GM12801 (cell line): ENCODE results near the gene E2F6.

Source experiments
- TF ChIP-seq, protein P1 (sequence below): IDR thresholded peaks from one replicate; pipeline ENCODE4 v1.5.1; 2011; ENCODE audit warnings: control low read depth; ENCODE audit not compliant: insufficient read length; ENCODE audit errors: extremely low read depth

E2F6 gene

GRCh38 chr2:11420671-11421070 is 45.3 kb downstream of the E2F6 start:
- TF ChIP-seq, protein P1, sequence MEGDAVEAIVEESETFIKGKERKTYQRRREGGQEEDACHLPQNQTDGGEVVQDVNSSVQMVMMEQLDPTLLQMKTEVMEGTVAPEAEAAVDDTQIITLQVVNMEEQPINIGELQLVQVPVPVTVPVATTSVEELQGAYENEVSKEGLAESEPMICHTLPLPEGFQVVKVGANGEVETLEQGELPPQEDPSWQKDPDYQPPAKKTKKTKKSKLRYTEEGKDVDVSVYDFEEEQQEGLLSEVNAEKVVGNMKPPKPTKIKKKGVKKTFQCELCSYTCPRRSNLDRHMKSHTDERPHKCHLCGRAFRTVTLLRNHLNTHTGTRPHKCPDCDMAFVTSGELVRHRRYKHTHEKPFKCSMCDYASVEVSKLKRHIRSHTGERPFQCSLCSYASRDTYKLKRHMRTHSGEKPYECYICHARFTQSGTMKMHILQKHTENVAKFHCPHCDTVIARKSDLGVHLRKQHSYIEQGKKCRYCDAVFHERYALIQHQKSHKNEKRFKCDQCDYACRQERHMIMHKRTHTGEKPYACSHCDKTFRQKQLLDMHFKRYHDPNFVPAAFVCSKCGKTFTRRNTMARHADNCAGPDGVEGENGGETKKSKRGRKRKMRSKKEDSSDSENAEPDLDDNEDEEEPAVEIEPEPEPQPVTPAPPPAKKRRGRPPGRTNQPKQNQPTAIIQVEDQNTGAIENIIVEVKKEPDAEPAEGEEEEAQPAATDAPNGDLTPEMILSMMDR = no peak

DNA sequence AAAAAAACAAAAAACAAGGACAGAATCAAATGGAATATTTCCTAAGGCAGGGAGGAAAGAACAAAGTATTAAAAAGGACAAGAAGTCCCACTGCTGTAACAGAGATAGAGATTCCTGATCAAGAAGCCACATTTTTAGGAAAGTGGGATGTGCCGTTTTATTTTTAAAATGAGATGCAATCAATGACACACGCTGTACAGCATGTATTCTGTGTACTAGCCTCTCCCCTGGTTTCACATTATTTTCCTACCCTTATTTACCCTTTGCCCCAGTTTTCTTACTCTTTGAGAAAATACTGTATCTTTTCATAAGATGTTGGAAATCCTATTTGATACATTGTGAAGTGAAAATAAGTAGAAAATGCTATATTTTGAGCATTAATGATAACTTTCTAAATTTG is 45.8 kb downstream of the E2F6 start:
- TF ChIP-seq, protein P1 = no peak

DNA sequence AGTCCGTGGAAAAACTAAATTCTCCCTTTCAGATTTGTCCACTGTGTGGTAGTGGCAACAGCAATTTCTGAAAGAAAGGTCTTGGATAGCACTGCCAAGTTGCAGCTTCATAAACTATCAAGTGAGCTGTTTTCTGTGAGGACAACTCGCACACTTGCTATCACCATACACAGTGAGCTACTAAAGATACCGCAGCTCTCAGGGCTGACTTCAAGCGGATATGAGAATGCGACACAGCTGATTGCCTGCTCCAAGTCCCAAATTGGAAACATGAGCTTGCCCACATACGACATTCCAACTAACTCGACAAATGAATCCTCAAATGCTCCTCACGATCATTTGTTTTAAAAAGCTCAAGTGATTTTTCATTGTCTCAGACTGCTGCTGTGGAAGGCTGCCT is 46.2 kb downstream of the E2F6 start:
- TF ChIP-seq, protein P1 = no peak

GRCh38 chr2:11417946-11418585 is 47.9 kb downstream of the E2F6 start:
- TF ChIP-seq, protein P1 = no peak

- TF ChIP-seq, protein P1 = no peak
Observed at GRCh38 chr2:11416931-11417330, 49.0 kb downstream of the E2F6 start.

DNA sequence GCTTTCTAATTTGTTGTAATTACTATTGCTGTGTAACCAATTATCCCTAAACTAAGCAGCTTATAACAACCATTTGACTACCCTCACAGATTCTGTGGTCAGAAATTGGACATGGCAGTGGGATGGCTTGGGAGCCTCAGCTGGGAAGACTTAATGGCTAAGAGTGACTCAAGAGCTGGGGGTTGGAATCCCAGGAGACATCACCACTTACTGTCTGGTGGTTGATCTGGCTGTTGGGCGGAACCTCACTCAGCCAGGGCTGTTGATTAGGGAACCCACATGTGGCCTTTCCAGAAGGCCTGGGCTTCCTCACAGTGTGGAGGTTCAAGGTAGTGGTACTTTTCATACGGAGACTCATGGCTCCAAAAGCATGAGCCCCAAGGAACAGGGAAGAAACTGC is 49.8 kb downstream of the E2F6 start:
- TF ChIP-seq, protein P1 = no peak

DNA sequence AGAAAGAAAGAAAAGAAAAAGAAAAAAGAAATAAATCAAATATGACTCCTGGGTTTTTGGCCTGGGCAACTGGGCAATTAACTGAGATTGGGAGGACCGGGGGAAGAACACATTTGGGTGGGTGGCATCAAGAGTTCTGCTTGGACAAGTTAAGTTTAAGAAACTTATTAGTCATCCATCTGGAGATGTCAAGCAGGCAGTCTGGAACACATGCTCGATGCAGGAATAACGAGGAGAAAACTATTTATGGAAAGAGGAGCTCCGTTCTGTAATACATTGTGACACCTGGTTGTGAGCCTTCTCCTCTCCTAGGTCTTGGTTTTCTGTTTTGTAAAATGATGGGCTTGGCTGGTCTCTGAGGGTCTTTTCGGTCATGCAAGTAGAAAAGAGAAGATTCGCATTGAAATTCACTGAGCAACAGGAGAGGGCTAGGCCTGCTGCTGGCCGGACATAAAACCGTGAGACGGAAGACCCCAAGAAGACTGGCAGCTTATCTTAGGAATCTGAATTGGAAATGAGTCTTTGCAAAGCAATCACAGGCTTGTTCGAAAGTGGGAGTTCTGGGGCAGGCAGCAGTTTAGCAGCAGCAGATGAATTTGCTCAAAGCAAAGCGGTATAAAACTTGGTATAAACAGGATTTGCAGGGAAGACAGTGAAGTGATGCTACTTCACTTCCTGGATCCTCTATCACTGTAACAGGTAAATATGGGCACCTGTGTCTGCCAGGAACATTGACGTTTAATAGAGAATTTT is 51.4 kb downstream of the E2F6 start:
- TF ChIP-seq, protein P1 = no peak
